Forelimb muscle (tissue), 1 donor: Measurements from ENCODE around the gene PLPP1. TPM values are rescaled to one million over a fixed set of nuclear protein-coding genes. Genes with fewer than 3 reads are reported as not detected.
"Not testable (repeated sequence)": the region's sequence is repeated elsewhere in the genome, so short reads cannot be mapped to it uniquely, and the experiment has no call there.

Experiments used
- DNase-seq: peaks from one replicate; pipeline ENCODE4 v3.0.0-alpha.2; 2013; ENCODE audit warnings: low read depth
- polyA plus RNA-seq: library from polyadenylated mRNA; unstranded; fragments of 120-200 nt; gene quantifications from one replicate; pipeline ENCODE4 v1.2.1, GENCODE V29; 2013; ENCODE audit not compliant: insufficient read length

Gene PLPP1
- polyA plus RNA-seq, 1 donor, result 47.1 TPM

DNA sequence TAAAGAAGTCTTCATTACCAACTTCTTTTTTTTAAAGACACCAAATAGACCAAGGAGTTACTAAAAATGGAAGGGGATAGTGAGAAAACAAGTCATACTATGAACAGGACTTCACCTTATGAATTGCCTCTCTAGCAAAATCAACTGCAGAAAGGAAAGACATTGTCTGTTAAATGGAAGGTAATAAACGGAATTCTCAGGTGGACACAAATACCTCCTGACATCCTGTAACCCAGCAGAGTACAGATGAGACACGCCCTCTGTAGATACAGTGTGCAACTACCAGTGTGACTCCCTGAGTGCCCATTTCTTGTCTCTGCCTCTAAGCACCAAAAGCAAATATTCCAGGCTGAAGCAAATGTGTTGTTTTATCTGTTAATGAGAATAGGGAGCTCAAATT, 12.2 kb upstream of the PLPP1 start:
- no peak for DNase-seq

DNA sequence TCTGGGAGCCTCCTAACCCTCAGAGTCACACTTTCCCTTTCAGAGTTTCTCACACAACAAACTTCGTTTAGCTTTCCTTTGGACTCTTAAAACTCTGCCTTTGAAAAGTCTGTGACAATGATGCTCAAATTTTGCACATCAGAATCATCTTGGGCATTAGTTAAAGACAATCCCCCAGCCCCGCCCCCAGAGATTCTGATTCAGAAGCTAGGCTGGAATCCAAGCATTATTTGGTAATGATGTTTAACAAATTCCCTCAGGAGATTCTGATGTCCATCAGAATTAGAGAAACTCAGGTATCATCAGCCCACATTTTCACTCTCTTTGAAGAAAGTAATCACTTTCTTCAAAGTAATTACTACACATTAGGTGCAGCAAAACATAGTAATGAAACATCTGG, 9.6 kb upstream of the PLPP1 start:
- DNase-seq, result no peak

- no peak for DNase-seq
Measured at GRCh38 chr5:55541056-55541635, 6.4 kb upstream of the PLPP1 start.

GRCh38 chr5:55540525-55540924, 5.8 kb upstream of the PLPP1 start:
- DNase-seq, result no peak

DNA sequence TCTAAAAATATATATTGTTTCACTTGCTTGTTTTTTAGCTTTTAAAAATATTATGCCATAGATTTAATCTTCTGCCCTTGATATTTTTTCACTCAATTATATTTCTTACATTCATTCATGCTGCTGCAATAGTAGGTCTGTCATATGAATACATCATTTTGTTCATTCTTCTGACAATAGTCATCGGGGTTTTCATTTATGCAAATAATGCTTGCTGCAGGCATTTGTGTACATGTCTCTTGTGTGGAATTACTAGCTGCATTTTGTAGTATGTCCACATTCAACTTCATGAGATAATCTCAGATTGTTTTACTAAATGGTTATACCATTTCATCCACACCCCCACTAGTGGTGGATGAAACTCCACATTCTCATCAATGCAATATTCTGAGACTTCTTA, 5.3 kb upstream of the PLPP1 start:
- no peak for DNase-seq

- no peak for DNase-seq
Measured at GRCh38 chr5:55538661-55539060, 3.9 kb upstream of the PLPP1 start.

DNA sequence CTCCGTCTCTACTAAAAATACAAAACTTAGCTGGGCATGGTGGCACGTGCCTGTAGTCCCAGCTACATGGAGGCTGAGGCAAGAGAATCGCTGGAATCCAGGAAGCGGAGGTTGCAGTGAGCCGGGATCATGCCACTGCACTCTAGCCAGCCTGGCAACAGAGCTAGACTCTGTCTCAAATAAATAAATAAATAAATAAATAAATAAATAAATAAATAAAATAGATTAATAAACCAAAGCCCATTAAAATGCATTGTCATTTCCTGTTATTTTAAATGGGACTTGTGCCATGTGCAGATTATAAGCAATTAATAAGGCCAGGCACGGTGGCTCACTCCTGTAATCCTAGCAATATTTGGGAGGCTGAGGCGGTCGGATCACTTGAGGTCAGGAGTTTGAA, 2.6 kb upstream of the PLPP1 start:
- not testable (repeated sequence) for DNase-seq

DNA sequence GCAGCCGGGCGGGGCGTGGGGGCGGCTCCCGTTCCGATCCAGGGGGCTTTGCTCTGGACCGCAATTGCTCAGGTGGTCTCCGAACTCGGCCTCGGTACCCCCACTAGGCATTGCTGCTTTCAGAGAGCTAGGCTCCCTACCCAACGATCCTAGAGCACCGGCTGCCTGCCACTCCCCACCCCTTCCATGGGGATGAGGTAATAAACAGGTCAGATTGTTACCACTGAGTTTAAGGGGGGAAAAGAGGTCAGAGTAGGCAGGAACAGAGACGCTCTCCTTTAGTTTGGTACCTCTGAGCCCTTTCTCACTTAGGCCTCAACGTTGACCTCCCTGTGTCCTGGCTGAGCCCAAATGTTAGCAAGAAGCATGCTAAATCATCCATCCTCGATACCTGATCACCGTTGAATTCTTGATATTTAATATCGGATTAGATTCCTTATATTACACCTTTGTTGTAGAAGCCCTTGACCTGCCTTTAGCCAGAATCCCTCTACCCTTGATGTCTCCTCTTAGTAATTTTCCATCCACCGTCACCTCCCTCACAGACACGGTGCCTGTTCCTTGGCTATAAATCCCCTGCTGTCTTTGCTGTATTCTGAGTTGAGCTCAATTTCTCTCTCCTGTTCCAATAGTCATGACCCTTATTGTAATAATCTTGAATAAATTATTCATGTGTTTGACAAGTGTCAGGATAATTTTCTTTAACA, 588 bp upstream of the PLPP1 start:
- DNase-seq, result no peak

- no peak for DNase-seq
Measured at GRCh38 chr5:55533521-55534435, 986 bp downstream of the PLPP1 start.

DNA sequence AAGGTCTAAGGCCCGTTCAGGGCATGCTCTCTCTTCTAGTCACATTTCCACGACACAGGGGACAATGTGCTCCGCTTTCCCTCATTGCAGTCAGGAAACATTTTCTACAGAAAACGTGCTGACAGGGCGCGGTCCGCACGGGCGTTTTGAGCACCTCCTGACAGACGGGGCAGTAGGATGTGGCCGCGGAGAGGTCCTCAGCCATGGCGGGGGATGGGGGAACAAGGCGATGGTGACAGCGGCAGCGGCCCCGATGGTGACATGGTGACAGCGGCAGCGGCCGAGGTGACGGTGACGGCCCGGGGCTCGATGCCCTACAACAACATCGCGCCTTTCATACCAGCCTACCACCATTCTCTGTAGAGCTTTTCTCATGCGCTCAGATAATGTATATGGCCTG, 4.1 kb downstream of the PLPP1 start:
- DNase-seq, result no peak

GRCh38 chr5:55524816-55525215, 9.9 kb downstream of the PLPP1 start:
- no peak for DNase-seq

GRCh38 chr5:55523293-55523692, 11.5 kb downstream of the PLPP1 start:
- DNase-seq, result no peak

DNA sequence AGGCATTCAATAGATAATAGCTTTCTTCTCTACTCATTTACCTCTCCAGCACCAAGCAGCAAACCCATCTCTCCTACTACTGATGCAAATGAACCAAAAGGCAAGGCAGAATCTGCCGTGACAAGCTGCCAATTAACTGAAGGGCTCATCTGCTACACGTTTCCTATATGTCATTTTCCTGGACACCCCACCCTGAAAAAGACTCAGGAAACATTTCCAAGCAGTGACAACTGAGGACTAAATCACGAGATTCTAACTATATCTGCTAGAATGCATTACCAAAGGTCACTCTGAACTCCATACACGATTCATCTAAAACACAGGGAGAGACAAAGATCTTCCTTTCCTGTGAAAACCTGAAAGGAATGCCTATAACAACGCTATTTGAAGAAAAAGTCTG, 12.9 kb downstream of the PLPP1 start:
- DNase-seq, result no peak

DNA sequence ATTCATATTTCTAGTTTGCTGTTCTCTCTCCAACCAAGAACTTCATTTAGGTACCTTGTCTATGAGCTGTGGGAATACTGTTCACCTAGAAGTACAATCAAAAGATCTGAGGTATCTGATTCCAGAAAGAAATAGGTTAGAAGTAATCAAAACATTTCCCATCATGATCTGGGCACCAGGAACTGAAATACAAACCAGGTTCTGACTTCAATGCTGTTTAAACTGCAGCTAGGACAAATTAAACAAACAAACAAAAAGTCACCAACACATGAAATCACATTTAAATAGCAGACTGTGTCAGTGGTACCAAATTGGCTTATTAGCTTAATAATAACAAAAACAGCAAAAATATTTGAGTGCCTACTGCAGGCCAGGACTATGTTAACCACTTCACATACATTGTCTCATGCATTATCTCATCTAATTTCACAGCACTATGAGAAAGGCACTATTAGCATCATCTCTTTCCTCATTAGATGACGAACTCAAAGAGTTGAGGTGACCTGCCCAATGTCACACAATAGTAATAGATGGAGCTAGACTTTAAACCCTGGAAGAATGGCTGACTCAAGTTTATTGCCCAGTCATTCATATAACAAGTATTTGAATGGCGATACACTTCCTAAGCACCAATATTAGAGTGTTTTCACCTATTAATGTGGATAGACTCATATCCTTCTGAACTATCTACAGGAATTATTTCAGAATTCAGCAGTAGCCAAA, 14.5 kb downstream of the PLPP1 start:
- DNase-seq, result no peak

DNA sequence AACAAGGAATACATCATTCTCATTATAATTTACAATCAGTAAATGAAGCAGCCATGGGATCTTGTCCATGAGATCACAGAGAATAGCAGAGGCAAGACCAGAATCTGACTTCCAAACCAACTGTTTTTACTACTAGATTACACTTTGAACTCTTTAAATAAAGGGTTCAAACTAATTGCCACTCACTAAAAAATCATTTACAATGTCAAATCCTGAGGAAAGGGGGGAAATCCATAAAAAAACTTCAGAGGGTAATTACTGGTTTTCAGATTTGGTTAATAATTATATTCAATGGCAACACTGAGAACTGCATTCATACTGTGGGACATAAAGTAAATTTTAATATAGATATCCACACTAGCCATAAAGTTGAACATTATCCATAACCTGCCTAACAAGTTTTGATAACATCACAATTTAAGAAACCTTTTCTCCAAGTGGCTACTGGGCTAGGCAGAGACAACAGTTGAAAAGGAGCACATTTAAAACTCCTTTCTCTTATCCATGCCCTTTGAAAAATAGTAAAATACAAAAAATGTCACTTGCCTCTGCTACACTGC, 15.9 kb downstream of the PLPP1 start:
- DNase-seq, result no peak

DNA sequence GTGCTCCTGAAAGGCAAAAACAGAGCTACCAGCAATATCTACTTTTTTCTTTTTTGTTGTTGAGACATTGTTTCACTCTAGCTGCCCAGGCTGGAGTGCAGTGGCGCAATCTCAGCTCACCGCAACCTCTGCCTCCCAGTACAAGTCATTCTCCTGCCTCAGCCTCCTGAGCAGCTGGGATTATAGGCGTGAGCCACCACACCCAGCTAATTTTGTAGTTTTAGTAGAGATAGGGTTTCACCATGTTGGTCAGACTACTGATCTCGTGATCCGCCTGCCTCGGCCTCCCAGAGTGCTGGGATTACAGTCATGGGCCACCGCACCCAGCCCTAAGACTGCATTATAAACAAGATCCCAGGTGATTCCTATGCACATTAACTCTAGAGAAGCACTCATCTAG, 17.0 kb downstream of the PLPP1 start:
- no peak for DNase-seq

DNA sequence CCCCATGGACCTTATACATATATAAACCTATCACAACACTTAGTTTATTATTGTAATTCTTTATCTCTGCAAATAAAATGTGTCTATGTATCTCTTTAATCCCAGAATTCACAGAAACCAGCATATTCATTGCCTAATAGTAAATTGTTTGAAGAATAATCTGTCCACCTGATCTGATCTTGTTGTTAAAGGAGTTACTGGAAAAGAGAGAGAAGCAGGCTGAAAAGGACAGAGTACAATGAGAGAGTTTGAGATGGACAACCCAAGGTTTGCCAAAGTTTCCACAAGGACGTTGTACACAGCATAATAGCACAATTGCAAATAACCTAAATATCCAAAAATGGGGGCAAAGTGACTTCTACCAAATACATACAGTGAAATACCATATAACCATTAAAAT, 23.8 kb downstream of the PLPP1 start:
- no peak for DNase-seq

GRCh38 chr5:55510523-55510880, 24.3 kb downstream of the PLPP1 start:
- DNase-seq, result no peak

GRCh38 chr5:55509796-55510522, 24.8 kb downstream of the PLPP1 start:
- no peak for DNase-seq

DNA sequence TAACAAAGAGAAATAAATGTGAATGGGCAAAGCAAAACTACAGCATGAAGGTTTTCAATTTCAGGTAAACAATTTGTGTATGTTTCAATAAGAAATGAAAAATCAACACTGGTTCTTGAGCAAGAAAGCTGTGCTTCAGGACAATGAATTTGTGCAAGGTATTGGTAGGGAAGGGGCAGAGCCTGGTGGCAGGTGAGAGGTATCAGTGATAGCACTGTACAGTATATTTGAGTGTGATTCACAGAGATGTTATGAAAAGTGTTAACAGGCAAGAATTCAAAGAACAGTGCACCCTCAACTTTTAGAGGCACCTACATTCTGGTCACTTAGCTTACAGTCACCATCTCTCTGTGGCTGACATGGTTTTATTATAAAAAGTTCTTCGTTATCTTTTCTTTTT, 25.7 kb downstream of the PLPP1 start:
- no peak for DNase-seq

- DNase-seq, result no peak
Measured at GRCh38 chr5:55507574-55507973, 27.2 kb downstream of the PLPP1 start.
